ENCODE data around the gene HOXD9. TPM values are rescaled to one million over a fixed set of nuclear protein-coding genes. Genes with fewer than 3 reads are reported as not detected.

HOXD9 gene
- total RNA-seq, 6 donors from 2014 or later = 0.40 to 1.2 TPM; not detected in 4

DNA sequence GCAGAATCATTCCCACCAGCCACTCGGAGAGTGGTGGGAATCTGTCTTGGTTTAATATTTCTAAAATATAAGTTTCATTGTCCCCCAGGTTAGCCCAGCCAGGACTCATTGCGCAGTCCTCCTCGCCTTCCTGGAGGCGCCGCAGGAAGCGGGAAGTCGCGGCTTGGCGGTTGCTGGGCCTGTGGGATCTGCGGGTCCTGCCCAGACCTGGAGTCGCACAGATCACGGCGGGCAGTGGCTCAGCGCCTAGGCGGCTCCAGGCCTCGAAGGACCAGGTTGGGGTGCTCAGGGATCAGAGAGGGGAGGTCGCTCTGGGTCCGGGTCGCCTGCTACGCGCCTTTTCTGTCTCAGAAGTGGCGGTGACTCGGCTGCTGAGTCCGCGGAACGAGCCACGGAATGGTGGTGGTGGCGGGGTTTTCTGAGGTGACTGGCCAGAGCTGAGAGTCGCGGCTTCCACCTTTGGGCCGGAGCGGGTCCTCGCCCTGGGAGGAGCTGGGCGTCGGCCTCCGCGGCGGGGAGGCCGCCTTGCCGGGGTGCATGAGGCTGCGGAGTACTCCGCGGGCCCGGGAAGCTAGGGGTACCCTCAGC, 37.2 kb downstream of the HOXD9 start:
- WGBS, 2 donors = 6 to 15% methylated on average over 13 to 27 of the region's 44 CpGs
- H3K27me3 ChIP-seq = peaks cover 0 to 92% (median 47%) of the 10 kb centered on the region in 4 donors
- peaks cover 8 to 39% (median 23%) of the 10 kb centered on the region in 4 donors for H3K4me1 ChIP-seq
- no peaks in the 10 kb centered on the region for H3K36me3 ChIP-seq
- H3K4me3 ChIP-seq = peak overlapping the region in 1 of 4 donors; percentile 1
- ATAC-seq (ENCODE audit: low FRiP score in 2 of 2) (peak in 1 of 2 donors; percentile 14), DNase-seq (peak in 1 of 2 donors; percentile 71)
- H3K27ac ChIP-seq = no peak overlapping the region
- no peaks in the 10 kb centered on the region for H3K9me3 ChIP-seq
- TF ChIP-seq POLR2A (IDR thresholded peaks at IDR 0.05) = no peak
- no peak for TF ChIP-seq EP300 (IDR thresholded peaks at IDR 0.05)
- TF ChIP-seq, protein P1, sequence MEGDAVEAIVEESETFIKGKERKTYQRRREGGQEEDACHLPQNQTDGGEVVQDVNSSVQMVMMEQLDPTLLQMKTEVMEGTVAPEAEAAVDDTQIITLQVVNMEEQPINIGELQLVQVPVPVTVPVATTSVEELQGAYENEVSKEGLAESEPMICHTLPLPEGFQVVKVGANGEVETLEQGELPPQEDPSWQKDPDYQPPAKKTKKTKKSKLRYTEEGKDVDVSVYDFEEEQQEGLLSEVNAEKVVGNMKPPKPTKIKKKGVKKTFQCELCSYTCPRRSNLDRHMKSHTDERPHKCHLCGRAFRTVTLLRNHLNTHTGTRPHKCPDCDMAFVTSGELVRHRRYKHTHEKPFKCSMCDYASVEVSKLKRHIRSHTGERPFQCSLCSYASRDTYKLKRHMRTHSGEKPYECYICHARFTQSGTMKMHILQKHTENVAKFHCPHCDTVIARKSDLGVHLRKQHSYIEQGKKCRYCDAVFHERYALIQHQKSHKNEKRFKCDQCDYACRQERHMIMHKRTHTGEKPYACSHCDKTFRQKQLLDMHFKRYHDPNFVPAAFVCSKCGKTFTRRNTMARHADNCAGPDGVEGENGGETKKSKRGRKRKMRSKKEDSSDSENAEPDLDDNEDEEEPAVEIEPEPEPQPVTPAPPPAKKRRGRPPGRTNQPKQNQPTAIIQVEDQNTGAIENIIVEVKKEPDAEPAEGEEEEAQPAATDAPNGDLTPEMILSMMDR (IDR thresholded peaks at IDR 0.05) = no peak
- no peak for TF ChIP-seq POLR2AphosphoS5 (IDR thresholded peaks at IDR 0.05)

GRCh38 chr2:176160251-176160985, 37.9 kb downstream of the HOXD9 start:
- DNase-seq = peak in 1 of 2 donors; percentile 61
- Histone ChIP-seq H3K4me1 (peaks cover 8 to 46% (median 25%) of the 10 kb centered on the region in 4 donors), H3K36me3 (no peaks in the 10 kb centered on the region), H3K27me3 (peaks cover 0 to 92% (median 51%) of the 10 kb centered on the region in 4 donors), H3K27ac (no peak overlapping the region), H3K9me3 (no peaks in the 10 kb centered on the region), H3K4me3 (no peak overlapping the region)
- no peak for TF ChIP-seq EP300 (IDR thresholded peaks at IDR 0.05)
- TF ChIP-seq POLR2A (IDR thresholded peaks at IDR 0.05) = no peak
- no peak for TF ChIP-seq POLR2AphosphoS5 (IDR thresholded peaks at IDR 0.05)
- TF ChIP-seq, protein P1 (IDR thresholded peaks at IDR 0.05) = no peak
- WGBS, 2 donors = 10 to 12% methylated on average over 12 to 41 of the region's 50 CpGs
- ATAC-seq (ENCODE audit: low FRiP score in 2 of 2) = peak in 1 of 2 donors; percentile 5

GRCh38 chr2:176160986-176161824, 38.7 kb downstream of the HOXD9 start:
- ATAC-seq (ENCODE audit: low FRiP score in 2 of 2) (no peak), DNase-seq (no peak)
- peaks cover 0 to 90% (median 52%) of the 10 kb centered on the region in 4 donors for H3K27me3 ChIP-seq
- no peaks in the 10 kb centered on the region for H3K36me3 ChIP-seq
- H3K27ac ChIP-seq = no peak overlapping the region
- H3K4me3 ChIP-seq = no peak overlapping the region
- H3K9me3 ChIP-seq = no peaks in the 10 kb centered on the region
- peaks cover 8 to 46% (median 25%) of the 10 kb centered on the region in 4 donors for H3K4me1 ChIP-seq
- TF ChIP-seq EP300 (IDR thresholded peaks at IDR 0.05) = no peak
- TF ChIP-seq POLR2A (IDR thresholded peaks at IDR 0.05) = no peak
- TF ChIP-seq, protein P1 (IDR thresholded peaks at IDR 0.05) = no peak
- TF ChIP-seq POLR2AphosphoS5 (IDR thresholded peaks at IDR 0.05) = no peak
- WGBS, 2 donors = 11 to 14% methylated on average over 20 to 22 of the region's 22 CpGs

DNA sequence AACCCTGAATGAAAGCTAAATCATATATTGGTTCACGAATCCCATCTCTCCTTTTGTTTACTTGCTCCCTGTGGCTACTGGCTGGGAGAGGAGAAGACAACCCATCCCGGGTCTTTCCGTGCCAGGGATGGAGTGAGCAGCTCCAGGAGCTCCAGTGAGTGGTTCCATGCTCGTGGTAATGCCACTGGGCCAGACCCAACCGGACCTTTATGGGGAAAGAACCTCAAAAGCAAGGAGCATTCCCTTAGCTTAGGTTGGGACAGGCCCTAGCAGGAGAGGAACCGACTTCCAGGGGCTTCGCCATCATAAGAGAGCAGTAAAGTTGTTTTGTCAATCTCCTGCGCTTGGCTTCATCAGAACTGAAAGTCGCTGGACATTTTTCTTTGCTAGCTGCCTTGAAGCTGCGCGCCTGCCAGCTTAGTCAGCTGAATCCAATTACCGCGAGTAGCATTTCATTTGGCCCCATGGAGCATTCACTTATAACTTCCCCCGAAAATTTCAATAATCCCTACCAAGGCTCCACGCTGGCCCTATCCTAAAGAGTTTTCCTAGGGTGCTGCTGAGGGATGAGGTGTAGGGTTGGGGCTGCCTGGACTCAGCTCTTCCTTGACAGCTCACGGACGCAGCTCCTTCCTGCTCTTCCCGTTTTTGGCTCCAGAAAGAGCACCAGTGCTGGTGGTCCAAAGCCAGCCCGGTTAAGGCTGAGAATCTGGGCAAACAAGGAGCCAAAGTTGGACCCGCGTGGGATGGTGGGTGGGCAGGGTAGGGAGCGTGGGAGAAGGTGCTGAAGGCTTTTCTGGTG, 39.5 kb downstream of the HOXD9 start:
- DNase-seq (no peak), ATAC-seq (ENCODE audit: low FRiP score in 2 of 2) (no peak)
- Histone ChIP-seq H3K9me3 (no peaks in the 10 kb centered on the region), H3K4me3 (no peak overlapping the region), H3K36me3 (no peaks in the 10 kb centered on the region), H3K4me1 (peaks cover 8 to 42% (median 25%) of the 10 kb centered on the region in 4 donors), H3K27me3 (peaks cover 0 to 82% (median 45%) of the 10 kb centered on the region in 4 donors), H3K27ac (no peak overlapping the region)
- WGBS, 2 donors = 6 to 8% methylated on average over 17 to 22 of the region's 22 CpGs
- TF ChIP-seq EP300 (IDR thresholded peaks at IDR 0.05) (no peak), POLR2A (IDR thresholded peaks at IDR 0.05) (no peak), POLR2AphosphoS5 (IDR thresholded peaks at IDR 0.05) (no peak)
- TF ChIP-seq, protein P1 (IDR thresholded peaks at IDR 0.05) = no peak
